SK-N-SH treated with all-trans-retinoic acid at 6 μM for 48 hours (cell line): ENCODE data around the gene ATL2.
"Not testable (repeated sequence)": the region's sequence is repeated elsewhere in the genome, so short reads cannot be mapped to it uniquely, and the experiment has no call there.

Experiments
- ATAC-seq: fragments of 200-7000 bp; cut with Tn5 transposase; 3 replicates; pipeline ENCODE4 v1.9.1; 2020; ENCODE audit warnings: mild to moderate bottlenecking, moderate library complexity
- ARNTL ChIP-seq: fragments of 450-650 bp; formaldehyde crosslinking; IDR thresholded peaks from 2 replicates; pipeline ENCODE4 v1.5.0; 2020; ENCODE audit warnings: low read depth, mild to moderate bottlenecking, moderate library complexity, borderline replicate concordance
- CREB5 ChIP-seq: fragments of 250-450 bp; sonication (Bioruptor Pico); IDR thresholded peaks from 2 replicates; pipeline ENCODE4 v1.5.1; 2020; ENCODE audit warnings: low read depth, mild to moderate bottlenecking, moderate library complexity
- CSDC2 ChIP-seq: fragments of 250-450 bp; sonication (Bioruptor Pico); IDR thresholded peaks from 2 replicates; pipeline ENCODE4 v1.5.0; 2020; ENCODE audit warnings: mild to moderate bottlenecking, moderate library complexity
- ESRRG ChIP-seq: fragments of 250-450 bp; sonication (Bioruptor Pico); IDR thresholded peaks from 2 replicates; pipeline ENCODE4 v1.6.1; 2021; ENCODE audit warnings: mild to moderate bottlenecking
- GLIS3 ChIP-seq: fragments of 250-450 bp; sonication (Bioruptor Pico); IDR thresholded peaks from 2 replicates; pipeline ENCODE4 v1.5.0; 2020; ENCODE audit warnings: mild to moderate bottlenecking, moderate library complexity
- ISL1 ChIP-seq: fragments of 250-450 bp; sonication (Bioruptor Pico); IDR thresholded peaks from 2 replicates; pipeline ENCODE4 v2.1.2; 2022; ENCODE audit warnings: mild to moderate bottlenecking, moderate library complexity
- PATZ1 ChIP-seq: fragments of 250-450 bp; sonication (Bioruptor Pico); IDR thresholded peaks from 2 replicates; pipeline ENCODE4 v1.8.0; 2020; ENCODE audit warnings: mild to moderate bottlenecking, moderate library complexity, borderline replicate concordance
- RARB ChIP-seq: fragments of 250-450 bp; sonication (Bioruptor Pico); IDR thresholded peaks from 2 replicates; pipeline ENCODE4 v1.8.0; 2021; ENCODE audit warnings: mild to moderate bottlenecking, moderate library complexity
- SNAI2 ChIP-seq: fragments of 250-450 bp; sonication (Bioruptor Pico); IDR thresholded peaks from 2 replicates; pipeline ENCODE4 v1.5.0; 2020; ENCODE audit warnings: mild to moderate bottlenecking, moderate library complexity
- TCF4 ChIP-seq: fragments of 250-450 bp; sonication (Bioruptor Pico); IDR thresholded peaks from 2 replicates; pipeline ENCODE4 v1.8.0; 2021; ENCODE audit warnings: mild to moderate bottlenecking, moderate library complexity, borderline replicate concordance
- TOX ChIP-seq: fragments of 250-450 bp; sonication (Bioruptor Pico); IDR thresholded peaks from 2 replicates; pipeline ENCODE4 v1.8.0; 2021; ENCODE audit warnings: mild to moderate bottlenecking, moderate library complexity, borderline replicate concordance
- ZC3H10 ChIP-seq: fragments of 250-450 bp; sonication (Bioruptor Pico); IDR thresholded peaks from 2 replicates; pipeline ENCODE4 v1.5.1; 2021; ENCODE audit warnings: mild to moderate bottlenecking, moderate library complexity
- ZFP3 ChIP-seq: fragments of 250-450 bp; sonication (Bioruptor Pico); IDR thresholded peaks from 2 replicates; pipeline ENCODE4 v1.5.0; 2020; ENCODE audit warnings: mild to moderate bottlenecking, moderate library complexity
- ZFP30 ChIP-seq: fragments of 450-650 bp; formaldehyde crosslinking; IDR thresholded peaks from 2 replicates; pipeline ENCODE4 v1.5.0; 2022; ENCODE audit warnings: mild to moderate bottlenecking, moderate library complexity
- ZNF70 ChIP-seq: fragments of 450-650 bp; formaldehyde crosslinking; IDR thresholded peaks from 2 replicates; pipeline ENCODE4 v1.5.0; 2020; ENCODE audit warnings: mild to moderate bottlenecking, moderate library complexity
- ZNF8 ChIP-seq: fragments of 450-650 bp; formaldehyde crosslinking; IDR thresholded peaks from 2 replicates; pipeline ENCODE4 v1.5.0; 2020; ENCODE audit warnings: mild to moderate bottlenecking, moderate library complexity

Gene ATL2

DNA sequence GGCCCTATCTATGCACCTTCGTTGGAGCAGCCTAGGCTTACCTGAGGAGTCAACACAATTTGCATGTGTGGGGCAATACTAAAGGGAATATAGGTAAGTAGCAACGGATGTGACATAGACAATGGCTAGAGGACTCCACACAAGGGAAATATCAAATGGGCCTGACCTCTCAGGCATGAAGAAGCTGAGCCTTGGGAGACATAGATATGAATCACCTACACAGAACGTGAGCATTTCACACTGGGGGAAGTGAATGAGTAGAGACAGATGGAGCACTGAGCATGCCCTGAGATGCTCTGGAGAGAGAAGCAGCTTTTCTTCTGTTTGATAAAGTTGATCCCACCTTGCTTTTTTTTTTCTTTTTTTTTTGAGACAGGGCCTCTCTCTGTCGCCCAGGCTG lies 97.9 kb downstream of the ATL2 start:
- TF ChIP-seq PATZ1 (CRISPR knock-in tag) (no peak), ZNF8 (no peak), TCF4 (CRISPR knock-in tag) (no peak), ARNTL (CRISPR knock-in tag) (no peak), CREB5 (CRISPR knock-in tag) (no peak), SNAI2 (no peak), ISL1 (CRISPR knock-in tag) (no peak), GLIS3 (no peak)
- TF ChIP-seq, all 23 proteins: peak for 0
- no peak for ATAC-seq

GRCh38 chr2:38278117-38278438 lies 99.0 kb downstream of the ATL2 start:
- not testable (repeated sequence) for ATAC-seq

GRCh38 chr2:38277245-38278116 lies 99.6 kb downstream of the ATL2 start:
- ATAC-seq = no peak
- no peak for TF ChIP-seq ZNF8
- no peak for TF ChIP-seq ARNTL (CRISPR knock-in tag)
- no peak for TF ChIP-seq CREB5 (CRISPR knock-in tag)
- no peak for TF ChIP-seq TCF4 (CRISPR knock-in tag)
- TF ChIP-seq PATZ1 (CRISPR knock-in tag) = no peak
- no peak for TF ChIP-seq ZFP30 (CRISPR knock-in tag)
- no peak for TF ChIP-seq ZC3H10 (CRISPR knock-in tag)
- TF ChIP-seq TOX (CRISPR knock-in tag) = no peak
- no peak for TF ChIP-seq ZNF70
- no peak for TF ChIP-seq RARB (CRISPR knock-in tag)
- no peak for TF ChIP-seq ZFP3
- TF ChIP-seq ESRRG (CRISPR knock-in tag) = no peak
- TF ChIP-seq, all 23 proteins: peak for 0

GRCh38 chr2:38274286-38275276 lies 102.5 kb downstream of the ATL2 start:
- ATAC-seq = peak; percentile 95
- 0 out of 2 replicates have a peak, but pooled peaks have one; percentile 21 for TF ChIP-seq ISL1 (CRISPR knock-in tag)
- no peak for TF ChIP-seq ZNF70

DNA sequence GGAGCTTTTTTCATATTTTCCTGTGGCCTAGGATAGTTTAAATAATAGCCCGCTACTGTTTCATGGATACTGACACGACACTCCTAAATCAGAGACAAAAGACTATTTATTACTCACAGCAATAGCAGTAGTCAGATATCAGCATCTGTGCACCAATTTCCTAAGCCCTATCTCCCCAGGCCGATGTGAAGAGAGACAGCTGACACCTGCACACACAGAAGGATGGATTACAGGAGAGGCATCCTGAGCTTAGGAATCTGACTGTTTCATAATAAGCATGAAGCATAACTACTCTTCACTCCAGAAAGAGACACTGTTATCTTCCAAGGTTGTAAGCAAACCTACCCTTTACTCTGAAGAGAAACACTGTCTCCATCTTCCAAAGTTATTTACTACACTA lies 105.4 kb downstream of the ATL2 start:
- TF ChIP-seq ZC3H10 (CRISPR knock-in tag) (no peak), CSDC2 (CRISPR knock-in tag) (no peak), ARNTL (CRISPR knock-in tag) (no peak), ZFP30 (CRISPR knock-in tag) (no peak), ZFP3 (no peak), TCF4 (CRISPR knock-in tag) (no peak), PATZ1 (CRISPR knock-in tag) (no peak), SNAI2 (no peak)
- ATAC-seq = no peak
